ENCODE measurements around the gene SKI. TPM values are rescaled to one million over a fixed set of nuclear protein-coding genes. Genes with fewer than 3 reads are reported as not detected.

Gene SKI
- total and polyA plus RNA-seq, 9 of the 15 experiments (the other 6 are each of a cell fraction or from before 2014, with no cell fraction given) = 0.10 to 60.5 (median 4.6) TPM

- Histone ChIP-seq H2AFZ (ENCODE audit: low read depth, low read length) (no peak overlapping the region), H3K9ac (ENCODE audit: insufficient read depth in 1 of 2, low read depth in 2 of 2, low read length in 2 of 2) (peak overlapping the region in 1 of 2 experiments; percentile 71; a peak in 2 of 4 replicates), H3K79me2 (ENCODE audit: control insufficient read depth, insufficient read depth, low read length) (no peaks in the 10 kb centered on the region), H3K9me1 (ENCODE audit: control insufficient read depth, insufficient read depth, low read length) (no peaks in the 10 kb centered on the region), H3K27me3 (ENCODE audit: control insufficient read depth in 2 of 2, insufficient read depth in 2 of 2, low read length in 2 of 2) (no peaks in the 10 kb centered on the region), H3K4me2 (ENCODE audit: insufficient read depth, low read length) (no peak overlapping the region), H4K20me1 (replicated peaks; ENCODE audit: control insufficient read depth, insufficient read depth, low read length) (no peaks in the 10 kb centered on the region), H3K4me1 (replicated peaks in 1 of 2; ENCODE audit: control insufficient read depth in 2 of 2, insufficient read depth in 2 of 2, low read length in 2 of 2) (peaks cover 33 to 89% of the 10 kb centered on the region in 2 experiments), H3K27ac (ENCODE audit: extremely low read depth, low read depth, low read length) (no peak overlapping the region), H3K9me3 (replicated peaks; ENCODE audit: control insufficient read depth, insufficient read depth, low read depth, low read length) (no peaks in the 10 kb centered on the region), H3K4me3 (no peak overlapping the region), H3K36me3 (ENCODE audit: control insufficient read depth, insufficient read depth, low read length) (no peaks in the 10 kb centered on the region)
- POLR2A ChIA-PET = interaction anchor here (0.8 to 1.2 kb wide), 2 partner anchors 17 to 20 kb away, joined by 3 to 5 read pairs; no protein-coding TSS in a partner anchor
- no peak for ATAC-seq
- CTCF ChIA-PET (ENCODE audit: low intra/inter-chr PET ratio) = no interaction called here
- no peak for FAIRE-seq
- DNase-seq (ENCODE audit: extremely low read depth in 1 of 4, low spot score in 3 of 4) = no peak
- TF ChIP-seq NEUROD1 (IDR thresholded peaks at IDR 0.05; ENCODE audit: borderline replicate concordance, low read depth, low read length, partially characterized antibody) = no peak
- TF ChIP-seq POLR2G (IDR thresholded peaks at IDR 0.05; ENCODE audit: low read depth, low read length) = peak; percentile 52; the same call in 1 of the 2 replicates
- peak; percentile 17; the same call in 1 of the 2 replicates for TF ChIP-seq ZBTB33 (CRISPR knock-in tag; IDR thresholded peaks at IDR 0.05)
- intact Hi-C loops (cut with micrococcal nuclease) = no loop called here
- BruUV-seq (replicated peaks) = no TSS peak
- in situ Hi-C loops (cut with MboI) = no loop called here
- 60% methylated on average over 13 of the region's 13 CpGs for WGBS (ENCODE audit: insufficient coverage, low coverage, missing lambda C conversion rate)
Observed at GRCh38 chr1:2210786-2211185, 17.3 kb upstream of the SKI start.

GRCh38 chr1:2212274-2212531 lies 15.9 kb upstream of the SKI start:
- in situ Hi-C loops (cut with MboI) (no loop called here), intact Hi-C loops (cut with micrococcal nuclease) (no loop called here)
- FAIRE-seq (no peak), DNase-seq (ENCODE audit: extremely low read depth in 1 of 4, low spot score in 3 of 4) (no peak), ATAC-seq (no peak)
- Histone ChIP-seq H4K20me1 (replicated peaks; ENCODE audit: control insufficient read depth, insufficient read depth, low read length) (no peaks in the 10 kb centered on the region), H2AFZ (ENCODE audit: low read depth, low read length) (peak overlapping the region; percentile 98), H3K9ac (ENCODE audit: insufficient read depth in 1 of 2, low read depth in 2 of 2, low read length in 2 of 2) (peak overlapping the region in 1 of 2 experiments; percentile 83; a peak in 3 of 4 replicates), H3K36me3 (ENCODE audit: control insufficient read depth, insufficient read depth, low read length) (no peaks in the 10 kb centered on the region), H3K9me1 (ENCODE audit: control insufficient read depth, insufficient read depth, low read length) (no peaks in the 10 kb centered on the region), H3K4me1 (replicated peaks in 1 of 2; ENCODE audit: control insufficient read depth in 2 of 2, insufficient read depth in 2 of 2, low read length in 2 of 2) (peaks cover 26 to 85% of the 10 kb centered on the region in 2 experiments), H3K4me3 (no peak overlapping the region), H3K4me2 (ENCODE audit: insufficient read depth, low read length) (peak overlapping the region; percentile 69; the same call in 1 of the 2 replicates), H3K27me3 (ENCODE audit: control insufficient read depth in 2 of 2, insufficient read depth in 2 of 2, low read length in 2 of 2) (no peaks in the 10 kb centered on the region), H3K79me2 (ENCODE audit: control insufficient read depth, insufficient read depth, low read length) (no peaks in the 10 kb centered on the region), H3K9me3 (replicated peaks; ENCODE audit: control insufficient read depth, insufficient read depth, low read depth, low read length) (no peaks in the 10 kb centered on the region), H3K27ac (ENCODE audit: extremely low read depth, low read depth, low read length) (peak overlapping the region; percentile 57; the same call in 1 of the 3 replicates)
- POLR2A ChIA-PET = interaction anchor here (0.7 to 1.4 kb wide), 4 partner anchors 12 to 268 kb away, joined by 4 to 6 read pairs (median 5); no protein-coding TSS in a partner anchor
- BruUV-seq (replicated peaks) = no TSS peak
- CTCF ChIA-PET (ENCODE audit: low intra/inter-chr PET ratio) = no interaction called here
- 89% methylated on average over 3 of the region's 10 CpGs for WGBS (ENCODE audit: insufficient coverage, low coverage, missing lambda C conversion rate)
- no peak for TF ChIP-seq NR1H2 (CRISPR knock-in tag; IDR thresholded peaks at IDR 0.05)
- no peak for TF ChIP-seq MCM5 (IDR thresholded peaks at IDR 0.05; ENCODE audit: low read depth)
- TF ChIP-seq ZNF740 (CRISPR knock-in tag; IDR thresholded peaks at IDR 0.05) = peak; percentile 78
- peak in 1 of 2 experiments; percentile 62; a peak in 1 of 4 replicates for TF ChIP-seq ZNF740 (tag; IDR thresholded peaks at IDR 0.05)
- no peak for TF ChIP-seq CEBPG (CRISPR knock-in tag; IDR thresholded peaks at IDR 0.05)
- TF ChIP-seq CEBPG (tag; conservative IDR thresholded peaks at IDR 0.05 in 1 of 2, IDR thresholded peaks at IDR 0.05 in 1 of 2) = no peak
- TF ChIP-seq SRSF1 (IDR thresholded peaks at IDR 0.05; ENCODE audit: low read depth, low read length) = no peak
- TF ChIP-seq ZBTB7A (IDR thresholded peaks at IDR 0.05; ENCODE audit: borderline replicate concordance, control insufficient read depth, low read depth, low read length) = peak; percentile 40; the same call in 1 of the 2 replicates
- no peak for TF ChIP-seq ZNF217 (CRISPR knock-in tag; IDR thresholded peaks at IDR 0.05)
- TF ChIP-seq TARDBP (IDR thresholded peaks at IDR 0.05) = no peak

Data from K562 (cell line).